Type B pancreatic cell (in vitro differentiated cells): Measurements from ENCODE around the gene ASB11. TPM values are rescaled to one million over a fixed set of nuclear protein-coding genes. Genes with fewer than 3 reads are reported as not detected.

Experiments
- DNase-seq: peaks from one replicate; pipeline ENCODE4 v3.0.0; 2021; ENCODE audit warnings: mixed read lengths; ENCODE audit not compliant: unreplicated experiment; ENCODE audit errors: extremely low spot score
- H3K27ac Mint-ChIP-seq: 2 replicates; pipeline ENCODE4 v1.8.0; 2021; ENCODE audit warnings: mild to moderate bottlenecking, mixed read lengths
- H3K27me3 Mint-ChIP-seq: 2 replicates; pipeline ENCODE4 v1.8.0; 2021; ENCODE audit warnings: mixed read lengths
- H3K36me3 Mint-ChIP-seq: 2 replicates; pipeline ENCODE4 v1.8.0; 2021; ENCODE audit warnings: mixed read lengths
- H3K4me1 Mint-ChIP-seq: one replicate; pipeline ENCODE4 v1.8.0; 2021; ENCODE audit warnings: mixed read lengths; ENCODE audit not compliant: unreplicated experiment
- H3K4me3 Mint-ChIP-seq: 2 replicates; pipeline ENCODE4 v1.8.0; 2021; ENCODE audit warnings: mild to moderate bottlenecking, mixed read lengths
- H3K9me3 Mint-ChIP-seq: 2 replicates; pipeline ENCODE4 v1.8.0; 2021; ENCODE audit warnings: mixed read lengths
- CTCF ChIP-seq: fragments of 200-600 bp; sonication (generic); conservative IDR thresholded peaks from 2 replicates; pipeline ENCODE4 v1.5.0; 2021; ENCODE audit warnings: antibody characterized with exemption, mild to moderate bottlenecking
- total RNA-seq: library from RNA; stranded (reverse); gene quantifications from 2 replicates; pipeline ENCODE4 v1.2.1, GENCODE V29; 2021; ENCODE audit warnings: low replicate concordance

Gene ASB11
- total RNA-seq, 1 donor from 2014 or later: 0.14 TPM

DNA sequence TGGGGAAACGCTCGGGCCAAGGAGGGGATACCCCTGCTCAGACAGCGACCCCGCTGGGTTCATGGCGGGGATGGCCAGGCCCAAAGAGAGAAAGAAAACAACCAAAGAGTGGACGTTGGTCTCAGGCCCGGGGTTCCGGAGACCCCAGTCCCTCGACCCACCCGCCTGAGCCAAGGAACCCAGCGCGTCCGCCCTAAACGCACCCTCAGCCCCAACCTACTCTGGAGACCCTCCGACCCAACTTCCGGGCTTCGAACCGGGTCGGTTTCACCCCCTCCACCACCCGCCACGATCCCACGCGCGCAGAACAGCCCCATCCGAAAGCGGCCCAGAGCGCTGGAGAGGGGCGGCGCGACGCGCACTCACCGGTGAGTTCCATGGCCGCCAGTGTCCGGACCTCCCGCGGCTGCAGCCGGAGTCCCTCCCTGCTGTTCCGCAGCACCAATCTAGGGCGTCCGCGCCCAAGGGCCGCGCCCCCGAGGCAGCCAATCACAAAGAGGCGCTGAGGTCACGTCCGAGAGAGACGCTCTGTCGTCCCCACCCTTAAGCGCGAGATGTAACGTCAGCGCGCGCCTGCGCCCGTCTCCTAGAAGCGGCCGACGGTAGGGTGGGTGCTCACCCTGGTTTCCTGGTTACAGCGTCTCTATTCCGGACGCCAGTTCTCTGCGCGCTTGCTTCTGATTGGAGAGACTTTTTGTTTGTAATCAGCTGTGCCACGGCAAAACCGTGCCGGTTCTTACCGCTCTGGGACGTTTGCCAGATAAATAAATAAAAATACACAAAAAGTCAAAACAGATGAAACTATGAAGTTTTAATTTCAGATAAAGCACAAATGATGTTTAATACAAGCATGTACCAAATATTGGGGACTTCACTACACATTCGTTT lies 19.9 kb upstream of the ASB11 start, which contains the start of gene PIGA:
PIGA (minus strand) TSS at position 389 of the 888 bp plus-strand sequence. CDS start 3,593 bp downstream, outside the sequence.
- H3K27me3 Mint-ChIP-seq: peaks cover 18% of the 10 kb centered on the region
- no peaks in the 10 kb centered on the region for H3K9me3 Mint-ChIP-seq
- peak within 1 kb of the TSS; percentile 95 for H3K4me3 Mint-ChIP-seq
- H3K36me3 Mint-ChIP-seq: peaks cover 4% of the 10 kb centered on the region
- peaks cover 5% of the 10 kb centered on the region for H3K4me1 Mint-ChIP-seq
- DNase-seq: peak; percentile 92
- no peak for TF ChIP-seq CTCF
- H3K27ac Mint-ChIP-seq: peak within 1 kb of the TSS; percentile 98

GRCh38 chrX:15334561-15334960 lies 19.1 kb upstream of the ASB11 start:
- H3K9me3 Mint-ChIP-seq: no peaks in the 10 kb centered on the region
- peaks cover 14% of the 10 kb centered on the region for H3K27me3 Mint-ChIP-seq
- H3K36me3 Mint-ChIP-seq: peaks cover 4% of the 10 kb centered on the region

GRCh38 chrX:15328821-15329220 lies 13.4 kb upstream of the ASB11 start:
- TF ChIP-seq CTCF: no peak
- H3K27me3 Mint-ChIP-seq: no peaks in the 10 kb centered on the region
- peaks cover 7% of the 10 kb centered on the region for H3K36me3 Mint-ChIP-seq
- no peaks in the 10 kb centered on the region for H3K9me3 Mint-ChIP-seq
- H3K4me3 Mint-ChIP-seq: no peak overlapping the region
- no peak for DNase-seq
- H3K27ac Mint-ChIP-seq: no peak overlapping the region
- no peaks in the 10 kb centered on the region for H3K4me1 Mint-ChIP-seq

More at GRCh38 chrX:15334561-15334960, 19.1 kb upstream of the ASB11 start:
- no peak for TF ChIP-seq CTCF
- Mint-ChIP-seq H3K4me1 (peaks cover 5% of the 10 kb centered on the region), H3K4me3 (peak overlapping the region; percentile 95), H3K27ac (peak overlapping the region; percentile 98)
- no peak for DNase-seq

GRCh38 chrX:15328131-15328530 lies 12.7 kb upstream of the ASB11 start:
- DNase-seq: no peak
- Mint-ChIP-seq H3K4me1 (no peaks in the 10 kb centered on the region), H3K9me3 (no peaks in the 10 kb centered on the region), H3K36me3 (peaks cover 10% of the 10 kb centered on the region), H3K27me3 (no peaks in the 10 kb centered on the region), H3K4me3 (no peak overlapping the region), H3K27ac (no peak overlapping the region)
- TF ChIP-seq CTCF: no peak

GRCh38 chrX:15322472-15322871 lies 7.0 kb upstream of the ASB11 start:
- no peaks in the 10 kb centered on the region for H3K4me1 Mint-ChIP-seq
- DNase-seq: no peak
- H3K36me3 Mint-ChIP-seq: peaks cover 13% of the 10 kb centered on the region
- H3K27ac Mint-ChIP-seq: no peak overlapping the region
- H3K27me3 Mint-ChIP-seq: no peaks in the 10 kb centered on the region
- no peak for TF ChIP-seq CTCF
- no peak overlapping the region for H3K4me3 Mint-ChIP-seq
- no peaks in the 10 kb centered on the region for H3K9me3 Mint-ChIP-seq
